Adipocyte (in vitro differentiated cells): ENCODE results near the gene PIK3AP1.

Experiments
- DNase-seq: peaks from one replicate; pipeline ENCODE4 v3.0.0-alpha.2; 2015; ENCODE audit warnings: low read depth
- H3K27me3 ChIP-seq: replicated peaks from 2 replicates; pipeline ENCODE4 v1.7.0; 2013; ENCODE audit warnings: mild to moderate bottlenecking, low read length, moderate library complexity; ENCODE audit not compliant: control insufficient read depth, insufficient read depth
- H3K36me3 ChIP-seq: 2 replicates; pipeline ENCODE4 v1.7.0; 2013; ENCODE audit warnings: low read length, mild to moderate bottlenecking, moderate library complexity; ENCODE audit not compliant: control insufficient read depth, insufficient read depth, severe bottlenecking
- H3K4me1 ChIP-seq: 2 replicates; pipeline ENCODE4 v1.7.0; 2013; ENCODE audit warnings: mild to moderate bottlenecking, low read length, moderate library complexity; ENCODE audit not compliant: control insufficient read depth, insufficient read depth
- H3K4me3 ChIP-seq: 2 replicates; pipeline ENCODE4 v1.7.0; 2013; ENCODE audit warnings: mild to moderate bottlenecking, low read length, moderate library complexity
- H3K9ac ChIP-seq: 2 replicates; pipeline ENCODE4 v1.7.0; 2013; ENCODE audit warnings: mild to moderate bottlenecking, low read length, moderate library complexity
- H3K9me3 ChIP-seq: 2 replicates; pipeline ENCODE4 v1.7.0; 2013; ENCODE audit warnings: mild to moderate bottlenecking, low read length, moderate library complexity; ENCODE audit not compliant: control insufficient read depth

PIK3AP1 gene

GRCh38 chr10:96616961-96617360 is 103.4 kb downstream of the PIK3AP1 start:
- Histone ChIP-seq H3K4me3 (no peak overlapping the region), H3K36me3 (no peaks in the 10 kb centered on the region), H3K9me3 (no peaks in the 10 kb centered on the region), H3K9ac (no peak overlapping the region), H3K4me1 (peaks cover 25% of the 10 kb centered on the region), H3K27me3 (peaks cover 8% of the 10 kb centered on the region)
- DNase-seq = no peak

GRCh38 chr10:96614515-96614914 is 105.8 kb downstream of the PIK3AP1 start:
- Histone ChIP-seq H3K36me3 (no peaks in the 10 kb centered on the region), H3K4me1 (peaks cover 18% of the 10 kb centered on the region), H3K27me3 (peaks cover 6% of the 10 kb centered on the region), H3K9ac (no peak overlapping the region), H3K4me3 (no peak overlapping the region), H3K9me3 (no peaks in the 10 kb centered on the region)
- peak; percentile 65 for DNase-seq

GRCh38 chr10:96613576-96613975 is 106.7 kb downstream of the PIK3AP1 start:
- H3K36me3 ChIP-seq = no peaks in the 10 kb centered on the region
- H3K9me3 ChIP-seq = no peaks in the 10 kb centered on the region
- H3K27me3 ChIP-seq = peaks cover 9% of the 10 kb centered on the region
- DNase-seq = peak; percentile 7
- H3K4me3 ChIP-seq = no peak overlapping the region
- H3K4me1 ChIP-seq = peaks cover 8% of the 10 kb centered on the region
- H3K9ac ChIP-seq = no peak overlapping the region

GRCh38 chr10:96612055-96612830 is 108.1 kb downstream of the PIK3AP1 start:
- no peak overlapping the region for H3K9ac ChIP-seq
- no peaks in the 10 kb centered on the region for H3K36me3 ChIP-seq
- peaks cover 7% of the 10 kb centered on the region for H3K4me1 ChIP-seq
- no peak for DNase-seq
- H3K4me3 ChIP-seq = no peak overlapping the region
- H3K27me3 ChIP-seq = peaks cover 16% of the 10 kb centered on the region
- no peaks in the 10 kb centered on the region for H3K9me3 ChIP-seq

GRCh38 chr10:96610817-96611216 is 109.5 kb downstream of the PIK3AP1 start:
- Histone ChIP-seq H3K4me3 (no peak overlapping the region), H3K9ac (no peak overlapping the region), H3K27me3 (peaks cover 16% of the 10 kb centered on the region), H3K36me3 (no peaks in the 10 kb centered on the region), H3K9me3 (no peaks in the 10 kb centered on the region), H3K4me1 (peaks cover 7% of the 10 kb centered on the region)
- no peak for DNase-seq

- Histone ChIP-seq H3K4me1 (peaks cover 7% of the 10 kb centered on the region), H3K27me3 (peaks cover 16% of the 10 kb centered on the region), H3K4me3 (no peak overlapping the region), H3K9ac (no peak overlapping the region), H3K36me3 (no peaks in the 10 kb centered on the region), H3K9me3 (no peaks in the 10 kb centered on the region)
- DNase-seq = no peak
Measured at GRCh38 chr10:96609510-96609909, 110.8 kb downstream of the PIK3AP1 start.

GRCh38 chr10:96608805-96609204 is 111.5 kb downstream of the PIK3AP1 start:
- Histone ChIP-seq H3K4me1 (peaks cover 5% of the 10 kb centered on the region), H3K36me3 (no peaks in the 10 kb centered on the region), H3K9ac (no peak overlapping the region), H3K27me3 (peaks cover 16% of the 10 kb centered on the region), H3K4me3 (no peak overlapping the region), H3K9me3 (no peaks in the 10 kb centered on the region)
- no peak for DNase-seq

GRCh38 chr10:96608262-96608661 is 112.1 kb downstream of the PIK3AP1 start:
- peaks cover 16% of the 10 kb centered on the region for H3K27me3 ChIP-seq
- H3K36me3 ChIP-seq = no peaks in the 10 kb centered on the region
- H3K9me3 ChIP-seq = no peaks in the 10 kb centered on the region
- DNase-seq = no peak
- no peaks in the 10 kb centered on the region for H3K4me1 ChIP-seq
- no peak overlapping the region for H3K4me3 ChIP-seq
- H3K9ac ChIP-seq = no peak overlapping the region

GRCh38 chr10:96606946-96607345 is 113.4 kb downstream of the PIK3AP1 start:
- Histone ChIP-seq H3K36me3 (no peaks in the 10 kb centered on the region), H3K9me3 (no peaks in the 10 kb centered on the region), H3K4me1 (no peaks in the 10 kb centered on the region), H3K27me3 (peaks cover 19% of the 10 kb centered on the region), H3K4me3 (no peak overlapping the region), H3K9ac (no peak overlapping the region)
- no peak for DNase-seq

- Histone ChIP-seq H3K9ac (no peak overlapping the region), H3K4me1 (no peaks in the 10 kb centered on the region), H3K27me3 (peaks cover 19% of the 10 kb centered on the region), H3K4me3 (no peak overlapping the region), H3K9me3 (no peaks in the 10 kb centered on the region), H3K36me3 (no peaks in the 10 kb centered on the region)
- DNase-seq = no peak
Measured at GRCh38 chr10:96606216-96606615, 114.1 kb downstream of the PIK3AP1 start.

GRCh38 chr10:96600337-96600736 is 120.0 kb downstream of the PIK3AP1 start:
- Histone ChIP-seq H3K4me1 (no peaks in the 10 kb centered on the region), H3K36me3 (no peaks in the 10 kb centered on the region), H3K4me3 (no peak overlapping the region), H3K27me3 (peaks cover 7% of the 10 kb centered on the region), H3K9me3 (peaks cover 5% of the 10 kb centered on the region), H3K9ac (no peak overlapping the region)
- DNase-seq = no peak

GRCh38 chr10:96598846-96599245 is 121.5 kb downstream of the PIK3AP1 start:
- no peak for DNase-seq
- no peak overlapping the region for H3K4me3 ChIP-seq
- H3K9me3 ChIP-seq = peaks cover 17% of the 10 kb centered on the region
- H3K4me1 ChIP-seq = no peaks in the 10 kb centered on the region
- no peak overlapping the region for H3K9ac ChIP-seq
- H3K36me3 ChIP-seq = no peaks in the 10 kb centered on the region
- peaks cover 7% of the 10 kb centered on the region for H3K27me3 ChIP-seq
